ENCODE results near the gene SLC9B1.

DNA sequence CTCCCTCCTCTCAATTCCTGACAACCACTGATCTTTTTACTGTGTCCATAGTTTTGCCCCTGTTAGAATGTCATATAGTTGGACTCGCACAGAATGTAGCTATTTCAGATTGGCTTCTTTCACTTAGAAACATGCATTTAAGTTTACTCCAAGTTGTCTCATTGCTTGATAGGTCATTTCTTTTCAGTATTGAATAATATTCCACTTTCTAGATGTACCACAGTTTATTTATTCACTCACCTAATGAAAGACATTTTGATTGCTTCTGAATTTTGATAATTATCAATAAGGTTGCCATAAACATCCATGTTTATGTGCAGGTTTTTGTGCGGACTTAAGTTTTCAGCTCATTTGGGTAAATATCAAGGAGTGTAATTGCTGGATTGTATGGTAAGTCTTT lies 38.5 kb downstream of the SLC9B1 start:
- TF ChIP-seq EZH2 (IDR thresholded peaks at IDR 0.05) (no peak), POLR2AphosphoS5 (IDR thresholded peaks at IDR 0.05; ENCODE audit: borderline replicate concordance, low read depth, low read length) (no peak)
